GM11168 (cell line): ENCODE results near the gene GTF2IRD1.
"Not testable (repeated sequence)": the region's sequence is repeated elsewhere in the genome, so short reads cannot be mapped to it uniquely, and the experiment has no call there.

Experiments used
- in situ Hi-C: fragments of 300-500 bp; cut with MboI; formaldehyde crosslinking; loops from one replicate; pipeline ENCODE4 v1.12.0; 2022; ENCODE audit warnings: low sequenced_read_pairs; ENCODE audit not compliant: unreplicated experiment

GTF2IRD1 gene

GRCh38 chr7:74617180-74617744, 163.6 kb downstream of the GTF2IRD1 start:
- in situ Hi-C loops = no loop called here

DNA sequence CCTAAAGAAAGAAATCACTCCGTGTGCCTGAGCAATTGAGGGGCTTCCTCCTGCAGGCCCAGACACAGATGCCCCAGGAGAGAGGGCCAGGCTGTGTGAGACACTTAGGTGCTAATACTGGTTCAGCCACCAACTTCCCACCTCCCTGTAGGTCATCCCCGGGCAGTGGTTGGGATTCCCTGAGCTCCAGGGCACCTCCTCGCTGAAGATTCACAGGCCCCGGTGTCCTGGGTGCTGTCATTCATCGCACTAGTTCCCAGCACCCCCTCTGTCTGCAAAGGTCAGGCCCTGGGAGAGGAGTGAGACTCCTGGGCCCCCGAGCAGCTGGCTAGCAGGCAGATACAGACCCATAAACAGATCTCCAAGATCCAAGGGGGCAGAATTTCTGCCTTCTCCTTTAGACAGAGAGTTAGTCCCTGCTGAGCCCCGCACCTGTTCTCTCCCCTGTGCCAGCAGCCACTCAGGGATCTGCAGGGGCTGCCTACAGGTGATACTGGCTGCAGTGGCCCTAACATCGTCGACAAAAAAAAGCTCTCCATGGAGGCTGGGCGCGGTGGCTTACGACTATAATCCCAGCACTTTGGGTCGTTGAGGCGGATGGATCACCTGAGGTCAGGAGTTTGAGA, 165.6 kb downstream of the GTF2IRD1 start:
- in situ Hi-C loops = no loop called here

DNA sequence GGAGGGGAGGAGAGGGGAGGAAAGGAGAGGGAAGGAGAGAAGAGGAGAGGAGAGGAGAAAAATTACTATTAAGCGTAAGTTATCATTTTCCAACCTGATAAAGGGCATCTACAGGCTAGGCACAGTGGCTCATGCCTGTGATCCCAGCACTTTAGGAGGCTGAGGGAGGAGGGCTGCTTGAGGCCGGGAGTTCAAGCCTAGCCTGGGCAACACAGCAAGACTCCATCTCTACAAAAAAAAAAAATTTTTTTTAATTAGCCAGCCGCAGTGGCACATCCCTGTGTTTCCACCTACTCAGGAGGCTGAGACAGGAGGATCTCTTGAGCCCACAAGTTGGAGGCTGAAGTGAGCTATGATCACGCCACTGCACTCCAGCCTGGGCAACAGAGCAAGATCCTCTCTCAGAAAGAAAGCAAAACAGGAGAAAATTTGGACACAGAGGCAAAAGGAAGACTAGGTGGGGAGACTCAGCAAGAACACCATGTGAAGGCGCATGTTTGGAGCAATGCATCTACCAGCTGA, 168.6 kb downstream of the GTF2IRD1 start:
- in situ Hi-C loops = no loop called here

DNA sequence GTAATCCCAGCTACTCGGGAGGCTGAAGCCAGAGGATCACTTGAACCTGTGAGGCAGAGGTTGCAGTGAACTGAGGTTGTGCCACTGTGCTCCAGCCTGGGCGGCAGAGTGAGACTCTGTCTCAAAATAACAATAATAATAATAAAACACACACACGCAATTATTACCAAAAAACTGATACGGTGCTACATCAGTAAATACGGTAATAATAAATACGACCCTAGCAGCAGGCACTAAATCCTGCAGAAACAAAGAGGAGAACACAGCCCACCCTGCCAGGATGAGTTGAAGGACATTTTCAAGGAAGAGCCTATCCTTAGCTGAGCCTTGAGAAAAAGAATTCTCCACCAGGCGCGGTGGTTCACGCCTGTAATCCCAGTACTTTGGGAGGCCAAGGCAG, 169.4 kb downstream of the GTF2IRD1 start:
- in situ Hi-C loops = no loop called here

GRCh38 chr7:74625446-74625845, 171.7 kb downstream of the GTF2IRD1 start:
- in situ Hi-C loops = no loop called here

GRCh38 chr7:74627661-74628411, 174.1 kb downstream of the GTF2IRD1 start:
- in situ Hi-C loops = no loop called here

DNA sequence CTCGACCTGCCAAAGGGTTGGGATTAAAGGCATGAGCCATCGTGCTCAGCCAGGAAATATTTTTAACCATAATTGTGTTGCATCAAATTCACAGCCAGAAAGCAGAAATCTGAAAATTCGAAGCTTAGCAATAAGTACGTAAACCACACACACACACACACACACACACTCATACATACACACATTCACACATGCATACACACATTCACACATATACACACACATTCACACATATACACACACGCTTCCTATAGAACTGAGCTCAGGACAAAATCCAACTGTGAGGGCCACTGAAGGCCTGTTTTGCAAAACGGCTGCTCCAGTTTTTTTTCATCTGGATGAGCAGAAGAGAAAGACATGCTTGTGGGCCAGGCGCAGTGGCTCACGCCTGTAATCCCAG, 178.8 kb downstream of the GTF2IRD1 start:
- in situ Hi-C loops = no loop called here

GRCh38 chr7:74633451-74633921, 179.8 kb downstream of the GTF2IRD1 start:
- in situ Hi-C loops = no loop called here

GRCh38 chr7:74637745-74638144, 184.0 kb downstream of the GTF2IRD1 start:
- in situ Hi-C loops = no loop called here

DNA sequence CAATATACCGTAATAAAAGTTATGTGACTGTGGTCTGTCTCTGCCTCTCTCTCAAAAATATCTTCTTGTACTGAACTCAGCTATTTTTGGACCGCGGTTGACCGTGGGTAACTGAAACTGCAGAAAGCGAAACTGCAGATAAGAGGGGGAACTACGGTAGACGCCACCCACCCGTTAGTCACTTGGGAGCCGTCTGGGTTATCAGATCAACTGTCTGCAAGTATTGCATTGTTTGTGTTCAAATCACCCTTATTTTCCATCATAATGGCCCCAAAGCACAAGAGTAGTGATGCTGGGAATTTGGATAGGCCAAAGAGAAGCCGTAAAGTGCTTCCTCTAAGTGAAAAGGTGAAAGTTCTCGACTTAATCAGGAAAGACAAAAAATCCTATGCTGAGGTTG, 196.3 kb downstream of the GTF2IRD1 start:
- in situ Hi-C loops = not testable (repeated sequence)

GRCh38 chr7:74650493-74651132, 196.9 kb downstream of the GTF2IRD1 start:
- in situ Hi-C loops = not testable (repeated sequence)

DNA sequence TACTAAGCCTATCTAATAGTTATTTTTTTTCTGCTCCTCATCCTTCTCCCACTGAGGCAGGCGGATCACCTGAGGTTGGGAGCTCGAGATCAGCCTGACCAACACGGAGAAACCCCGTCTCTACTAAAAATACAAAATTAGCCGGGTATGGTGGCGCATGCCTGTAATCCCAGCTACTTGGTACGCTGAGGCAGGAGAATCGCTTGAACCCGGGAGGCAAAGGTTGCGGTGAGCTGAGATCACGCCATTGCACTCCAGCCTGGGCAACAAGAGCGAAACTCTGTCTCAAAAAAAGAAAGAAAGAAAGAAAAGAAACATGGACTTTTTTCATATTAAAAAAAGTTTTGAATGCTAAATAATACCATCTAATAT, 197.4 kb downstream of the GTF2IRD1 start:
- in situ Hi-C loops = not testable (repeated sequence)
